NCI-H748 (cell line): Measurements from ENCODE around the gene ANKHD1.

Experiments used
- DNase-seq: peaks from one replicate; lab custom pipeline; 2025; ENCODE audit not compliant: unreplicated experiment; lab: John Stamatoyannopoulos, UW

The ANKHD1 gene

DNA sequence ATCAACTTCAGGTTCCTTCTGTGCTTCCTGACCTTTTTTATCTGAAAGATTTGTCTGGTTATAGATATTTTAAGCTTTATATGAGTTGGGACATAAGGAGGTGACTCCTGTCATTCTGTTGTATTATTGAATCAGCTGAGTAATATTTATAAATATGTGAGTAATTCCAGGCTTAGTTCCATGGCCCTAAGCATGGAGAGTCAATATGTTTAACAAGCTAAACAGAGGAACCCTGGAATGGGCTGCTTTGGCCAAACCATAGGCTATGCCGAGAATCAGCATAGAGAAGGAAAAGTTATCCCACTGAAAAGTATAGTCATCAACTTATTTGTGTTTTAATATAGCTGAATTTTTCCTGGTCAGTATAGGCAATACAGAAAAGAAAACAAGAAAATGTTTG, 138.6 kb downstream of the ANKHD1 start:
- DNase-seq = no peak

DNA sequence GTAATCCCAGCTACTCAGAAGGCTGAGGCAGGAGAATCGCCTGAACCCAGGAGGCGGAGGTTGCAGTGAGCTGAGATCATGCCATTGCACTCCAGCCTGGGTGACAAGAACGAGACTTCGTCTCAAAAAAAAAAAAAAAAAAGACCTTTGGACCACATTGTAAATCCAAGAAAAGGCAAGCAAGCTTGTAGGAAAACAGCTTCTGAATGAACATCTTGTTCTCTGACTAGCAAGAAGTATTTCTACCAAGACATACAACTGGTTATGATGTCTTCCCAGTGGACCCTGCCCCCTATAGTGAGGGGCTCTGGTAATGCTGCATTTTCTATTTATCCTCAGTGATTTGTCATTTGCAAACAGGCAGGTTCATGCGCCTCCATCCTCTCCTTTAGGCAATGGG, 141.3 kb downstream of the ANKHD1 start:
- no peak for DNase-seq

DNA sequence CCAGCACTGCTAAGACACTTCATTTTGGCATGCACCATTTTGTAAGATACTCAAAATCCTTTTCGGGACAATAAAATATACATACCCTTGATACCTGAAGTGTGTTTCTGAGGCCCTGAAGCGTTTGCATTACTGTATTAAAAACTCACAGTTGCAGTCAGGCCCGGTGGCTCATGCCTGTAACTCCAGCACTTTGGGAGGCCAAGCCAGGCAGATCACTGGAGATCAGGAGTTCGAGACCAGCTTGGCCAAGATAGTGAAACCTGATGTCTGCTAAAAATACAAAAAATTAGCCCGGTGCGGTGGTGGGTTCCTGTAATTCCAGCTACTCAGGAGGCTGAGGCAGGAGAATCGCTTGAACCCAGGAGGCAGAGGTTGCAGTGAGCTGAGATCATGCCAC, 143.4 kb downstream of the ANKHD1 start:
- no peak for DNase-seq

DNA sequence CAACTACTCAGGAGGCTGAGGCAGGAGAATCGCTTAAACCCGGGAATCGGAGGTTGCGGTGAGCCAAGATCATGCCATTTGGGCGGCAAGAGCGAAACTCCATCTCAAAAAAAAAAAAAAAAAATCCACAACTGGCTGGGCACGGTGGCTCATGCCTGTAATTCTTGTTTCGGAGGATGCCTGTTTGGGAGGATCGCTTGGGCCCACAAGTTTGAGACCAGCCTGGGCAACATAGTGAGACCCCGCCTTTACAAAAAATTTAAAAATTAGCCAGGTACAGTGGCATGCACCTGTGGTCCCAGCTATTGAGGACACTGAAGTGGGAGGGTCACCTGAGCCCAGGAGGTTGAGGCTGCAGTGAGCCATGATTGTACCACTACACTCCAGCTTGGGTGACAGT, 144.0 kb downstream of the ANKHD1 start:
- DNase-seq = no peak

DNA sequence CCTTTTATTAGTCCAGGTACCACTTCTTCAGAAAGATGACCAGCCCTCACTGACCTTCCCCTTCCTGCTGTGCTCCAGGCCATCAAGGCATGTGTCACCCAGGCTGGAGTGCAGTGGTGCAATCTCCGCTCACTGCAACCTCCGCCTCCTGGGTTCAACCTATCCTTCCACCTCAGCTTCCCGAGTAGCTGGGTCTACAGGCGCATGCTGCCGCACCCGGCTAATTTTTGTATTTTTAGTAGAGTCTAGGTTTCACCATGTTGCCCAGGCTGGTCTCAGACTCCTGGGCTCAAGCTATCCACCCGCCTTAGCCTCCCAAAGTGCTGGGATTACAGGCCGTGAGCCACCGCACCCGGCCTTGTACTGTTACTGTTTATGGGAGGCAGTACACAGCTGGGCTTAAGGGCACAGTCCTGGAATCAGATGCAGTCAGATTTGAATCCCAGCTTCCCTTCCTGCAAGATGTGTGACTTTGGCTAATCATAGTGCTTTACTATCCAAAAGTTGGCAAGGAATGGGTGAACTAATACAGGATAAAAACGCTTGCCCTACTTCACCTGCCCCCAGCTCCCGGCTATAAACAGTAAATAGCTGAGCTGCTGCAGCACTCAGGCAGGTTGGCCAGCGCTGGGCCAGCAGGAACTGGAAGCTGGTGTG, 145.3 kb downstream of the ANKHD1 start:
- DNase-seq = no peak

DNA sequence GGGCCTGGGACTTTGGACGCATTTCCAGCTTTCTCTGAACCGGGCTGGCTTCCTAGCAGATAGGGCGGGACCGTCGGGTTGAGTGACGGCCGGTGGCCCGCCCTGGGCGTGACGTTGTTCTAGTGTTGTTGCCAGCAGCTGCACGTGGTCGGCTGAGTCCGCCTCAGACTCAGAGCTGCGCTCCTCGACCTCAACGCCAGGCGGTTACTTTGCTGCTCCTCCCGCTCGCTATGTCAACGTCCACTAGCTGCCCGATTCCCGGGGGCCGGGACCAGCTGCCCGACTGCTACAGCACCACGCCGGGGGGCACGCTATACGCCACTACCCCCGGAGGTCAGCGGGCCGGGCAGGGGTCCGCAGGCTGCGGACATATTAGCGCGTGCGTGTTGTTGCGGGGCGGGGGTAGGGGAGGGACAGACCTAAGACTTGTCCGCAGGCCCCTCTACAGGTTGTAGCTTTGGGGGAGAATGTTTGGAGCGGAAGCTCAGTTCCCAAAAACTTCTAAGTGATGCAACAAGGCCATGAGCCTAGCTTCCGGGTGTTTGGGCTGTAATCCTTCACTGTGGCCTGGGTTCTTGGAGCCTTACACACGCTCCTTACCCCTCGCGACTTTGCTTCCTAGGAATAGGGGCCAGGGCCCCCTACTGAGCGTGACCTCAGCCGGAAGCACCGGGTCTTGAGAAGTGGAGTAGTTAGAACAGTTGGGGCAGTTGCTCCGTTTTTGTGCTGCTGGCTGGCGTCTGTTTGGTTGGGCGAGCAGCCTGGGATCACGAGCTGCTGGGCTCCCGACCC, 146.1 kb downstream of the ANKHD1 start, which contains the start of gene EIF4EBP3:
Gene EIF4EBP3 (plus strand): TSS at position 155 of the 792 bp plus-strand sequence. CDS start 76 bp downstream, at position 231.
- DNase-seq = peak; percentile 91

DNA sequence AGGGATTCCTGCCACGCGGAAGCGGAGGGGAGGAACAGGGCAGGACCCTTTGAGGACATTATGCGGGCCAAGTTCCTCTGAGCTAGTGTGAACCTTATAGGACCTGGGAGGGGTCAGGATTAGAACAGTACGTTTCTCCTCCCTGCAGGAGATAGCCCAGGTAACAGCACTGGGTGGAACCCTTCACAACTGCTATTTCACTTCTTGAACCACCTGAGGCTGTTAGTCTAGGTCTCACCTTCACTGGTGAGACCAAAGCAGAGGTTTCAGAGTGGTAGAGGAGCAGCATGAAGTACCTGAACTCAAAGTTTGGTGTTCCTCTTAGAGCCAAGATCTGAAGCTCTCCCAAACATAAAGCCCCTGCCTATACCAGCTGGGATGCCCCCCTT, 146.7 kb downstream of the ANKHD1 start:
- DNase-seq = no peak

DNA sequence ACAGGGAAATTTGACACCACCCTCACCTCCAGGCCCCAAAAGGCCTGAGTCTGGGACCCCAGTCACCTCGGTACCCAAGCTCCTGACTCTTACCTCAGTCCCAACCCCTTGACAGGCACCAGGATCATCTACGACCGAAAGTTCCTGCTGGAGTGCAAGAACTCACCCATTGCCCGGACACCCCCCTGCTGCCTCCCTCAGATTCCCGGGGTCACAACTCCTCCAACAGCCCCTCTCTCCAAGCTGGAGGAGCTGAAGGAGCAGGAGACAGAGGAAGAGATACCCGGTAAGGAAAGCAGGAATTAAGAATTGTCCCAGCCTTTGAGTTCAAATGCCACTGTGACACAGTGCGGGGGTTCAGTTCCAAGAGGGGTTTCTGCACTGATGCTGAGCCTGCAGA, 147.2 kb downstream of the ANKHD1 start:
- DNase-seq = no peak

DNA sequence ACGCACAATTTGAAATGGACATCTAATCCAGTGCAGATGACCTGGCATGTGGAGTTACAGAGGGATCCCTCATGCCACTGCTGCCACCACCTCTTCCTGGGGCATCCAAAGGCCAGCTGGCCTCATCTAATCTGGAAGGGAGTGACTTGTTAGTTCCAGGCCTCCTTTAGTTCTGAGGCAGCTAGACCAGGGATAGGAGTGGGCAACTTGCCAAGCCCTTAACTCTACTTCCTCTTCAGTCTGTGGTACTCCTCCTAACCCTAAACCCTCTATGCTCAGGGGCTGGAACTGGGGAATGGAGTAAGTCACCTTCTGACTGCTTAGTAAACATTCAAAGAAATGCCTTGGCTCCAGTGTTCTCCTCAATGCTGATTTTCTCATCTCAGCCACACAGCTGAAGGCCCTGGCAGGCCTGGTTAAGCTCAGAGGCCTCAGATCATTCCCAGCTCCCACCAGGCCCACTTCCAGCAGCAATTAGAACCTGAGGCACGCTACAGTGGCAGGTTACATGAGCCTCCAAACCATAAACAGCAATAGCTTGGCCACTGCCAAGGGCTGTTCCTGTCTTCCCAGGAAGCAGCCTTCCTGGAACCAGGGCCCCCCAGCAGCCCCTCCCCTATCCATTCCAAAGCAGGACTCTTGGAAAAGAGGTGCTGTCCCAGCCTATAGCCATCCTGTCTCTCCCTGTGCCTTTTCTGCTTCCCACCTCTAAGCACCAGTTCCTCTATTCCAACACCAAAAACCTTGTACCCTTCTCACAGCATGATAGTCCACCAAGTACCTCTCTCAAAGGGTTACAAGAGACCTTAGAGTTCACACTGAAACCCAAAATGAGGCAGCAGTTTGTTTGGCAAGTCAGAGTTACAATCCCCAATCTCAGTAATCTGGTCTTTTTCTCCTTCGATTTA, 147.9 kb downstream of the ANKHD1 start:
- DNase-seq = no peak

DNA sequence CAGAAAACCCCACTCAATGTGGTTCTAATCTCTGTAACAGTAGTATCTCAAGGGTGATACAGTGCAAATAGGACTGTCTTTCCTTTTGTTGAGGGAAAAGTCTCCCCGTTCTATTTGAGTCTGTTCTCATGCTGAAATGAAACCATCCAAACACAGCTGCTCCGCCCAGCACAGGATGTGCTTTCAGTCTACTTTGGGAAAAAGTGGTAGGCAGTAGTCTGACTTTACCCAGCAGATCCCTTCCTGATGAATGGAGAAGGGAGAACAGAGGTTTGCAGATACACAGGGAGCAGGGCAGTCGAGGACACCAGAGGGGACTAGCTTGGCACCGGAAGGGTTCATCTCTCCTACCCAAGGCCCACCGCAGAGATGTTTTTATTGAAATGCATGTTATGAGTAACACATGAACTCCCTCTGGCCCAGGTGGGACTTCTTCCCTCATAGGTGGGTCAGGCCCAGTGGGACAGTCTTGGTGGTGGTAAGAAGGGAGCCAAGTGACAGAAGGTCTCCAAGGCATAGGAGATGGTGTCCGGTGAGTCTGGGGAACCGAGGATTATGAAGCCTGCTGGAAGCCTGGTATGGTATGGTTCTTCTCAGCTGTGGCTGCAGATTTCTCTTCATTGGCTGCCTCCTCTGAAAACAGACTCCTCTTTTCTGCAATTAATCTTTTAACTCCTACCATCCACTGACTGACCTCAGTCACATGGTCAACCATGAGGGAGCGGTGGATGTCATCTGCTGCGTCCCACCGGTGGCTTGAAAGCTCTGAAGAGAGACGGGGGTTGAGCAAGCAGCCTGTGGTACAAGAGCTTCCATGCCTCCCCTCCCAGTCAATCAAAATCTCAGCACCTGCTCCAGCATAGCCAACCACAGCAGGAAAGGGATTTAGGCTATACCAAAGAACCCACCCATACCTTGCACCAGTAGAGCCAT, 148.8 kb downstream of the ANKHD1 start:
- no peak for DNase-seq

DNA sequence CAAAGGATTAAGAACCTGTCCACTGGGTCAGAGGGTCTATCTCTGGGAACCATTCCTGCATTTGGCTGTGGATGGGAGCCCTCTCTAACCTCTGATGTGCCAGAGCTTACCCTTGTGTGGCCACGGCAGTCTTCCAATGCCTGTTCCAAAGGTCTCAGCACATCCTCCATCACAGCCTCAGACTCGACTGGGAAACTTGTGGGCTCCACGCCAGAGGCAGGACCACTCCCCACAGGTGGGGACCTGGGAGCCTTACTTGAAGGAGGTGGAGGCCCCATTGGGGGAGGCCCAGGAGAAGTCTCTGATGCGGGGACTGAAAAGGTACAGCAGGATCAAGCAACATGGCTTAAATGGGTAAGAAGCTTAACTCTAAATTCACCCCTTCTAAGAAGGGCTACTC, 150.2 kb downstream of the ANKHD1 start:
- DNase-seq = no peak

DNA sequence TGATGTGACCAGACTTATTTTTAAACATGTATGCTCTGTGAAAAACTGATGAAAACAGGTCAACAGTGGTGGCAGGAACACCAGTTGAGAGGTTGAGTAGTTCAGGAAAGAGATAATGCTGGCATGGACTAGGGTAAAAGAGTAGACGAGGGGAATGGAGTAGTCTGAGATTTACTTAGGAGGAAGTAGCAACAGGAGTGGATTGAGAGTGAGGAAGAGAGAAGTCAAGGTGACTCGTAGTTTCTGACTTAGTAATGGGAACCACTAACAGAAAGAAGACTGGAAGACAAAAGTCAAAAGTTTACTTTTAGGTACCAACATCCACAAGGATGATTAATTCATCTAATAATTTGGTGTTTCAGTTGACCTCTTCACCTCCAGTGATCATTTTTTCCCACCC, 152.0 kb downstream of the ANKHD1 start:
- DNase-seq = no peak

DNA sequence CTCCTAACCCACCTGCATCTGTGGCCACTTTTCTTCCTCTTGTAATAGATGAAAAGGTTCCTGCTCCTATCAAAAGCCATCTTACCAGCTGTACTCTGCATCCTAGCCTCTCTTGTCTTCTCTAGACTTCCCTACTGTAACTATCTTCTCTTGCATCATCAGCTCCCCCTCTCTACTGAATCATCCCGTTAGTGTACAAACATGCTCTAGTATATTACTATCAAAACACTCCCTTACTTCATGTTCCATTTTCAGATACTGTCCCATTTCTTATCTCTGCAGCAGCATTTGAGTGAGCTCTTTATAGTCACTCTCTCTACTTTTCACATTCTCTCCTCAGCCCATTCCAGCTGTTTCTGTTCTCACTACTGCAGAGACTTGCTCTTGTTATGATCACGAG, 152.8 kb downstream of the ANKHD1 start:
- no peak for DNase-seq

DNA sequence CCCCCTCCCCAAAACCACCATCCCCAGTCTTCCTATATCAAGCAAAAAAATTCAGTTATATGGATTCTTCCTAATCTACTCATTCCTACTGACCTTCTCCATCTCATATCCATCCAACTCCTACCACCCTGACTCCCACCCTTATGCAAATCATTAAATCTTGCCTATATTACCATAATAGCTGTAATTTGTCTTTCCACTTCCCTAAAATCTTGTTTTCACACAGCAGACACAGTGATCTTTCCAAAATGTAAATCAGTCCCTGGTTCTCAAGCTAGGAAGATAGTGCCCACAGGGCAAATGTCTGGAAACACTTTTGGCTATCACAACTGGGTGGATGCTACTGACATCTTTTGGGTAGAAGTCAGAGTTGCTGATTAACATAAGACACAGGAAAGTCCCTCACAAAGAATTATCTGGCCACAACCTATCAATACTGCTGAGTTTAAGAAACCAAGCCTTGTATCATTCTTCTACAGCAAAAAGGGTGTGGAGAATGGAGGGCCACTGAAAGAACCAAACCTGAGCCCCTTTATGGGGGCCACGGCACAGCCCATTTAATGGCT, 154.2 kb downstream of the ANKHD1 start:
- no peak for DNase-seq

DNA sequence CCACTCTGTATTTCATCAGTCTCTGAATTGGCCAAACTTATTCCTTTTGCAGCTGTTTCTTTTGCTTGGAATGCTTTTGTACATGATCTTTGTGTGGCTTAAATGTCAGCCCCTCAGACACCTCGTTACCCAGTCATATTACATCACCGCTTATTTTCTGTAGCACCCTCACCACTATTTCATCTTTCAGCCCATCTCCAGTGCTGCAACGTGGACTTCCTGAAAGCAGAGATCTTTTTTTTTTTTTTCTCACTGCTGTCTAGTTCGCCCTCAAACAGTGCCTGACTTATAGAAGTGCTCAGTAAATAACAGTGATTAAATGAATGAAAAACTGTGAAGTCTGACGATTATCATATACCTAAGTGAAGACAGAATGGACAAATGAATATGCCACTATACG, 154.8 kb downstream of the ANKHD1 start:
- no peak for DNase-seq

DNA sequence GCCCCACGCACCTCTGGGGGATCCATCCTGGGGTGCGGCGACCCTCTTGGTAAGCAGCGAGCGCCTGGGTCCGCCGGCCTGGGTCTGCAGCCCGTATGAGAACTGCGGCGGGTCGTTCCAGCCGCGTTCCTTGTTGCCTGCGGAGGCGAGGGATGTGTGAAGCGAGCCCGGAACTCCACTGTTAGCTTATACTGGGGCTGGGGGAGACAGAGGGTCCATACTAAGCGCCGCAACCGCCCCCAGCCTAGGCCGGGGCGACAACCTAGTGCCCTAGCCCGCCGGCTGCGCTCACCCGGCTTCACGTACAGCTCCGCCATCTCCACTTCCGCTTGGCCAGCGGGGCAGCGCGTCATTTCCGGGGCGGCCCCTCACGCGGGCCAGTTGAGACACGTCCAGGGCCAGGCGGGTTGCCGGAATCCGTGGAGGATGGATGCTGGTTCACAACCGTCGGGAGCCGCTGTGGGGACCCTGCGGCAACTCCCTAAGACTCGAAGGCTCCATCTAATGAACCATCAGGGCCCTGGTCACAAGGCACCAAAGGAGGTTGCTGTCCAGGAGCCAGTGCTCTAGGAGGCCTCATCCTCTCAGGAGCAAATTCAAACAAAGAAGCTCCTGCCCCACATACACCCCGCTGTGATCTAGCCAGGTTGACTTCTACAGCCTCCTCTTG, 155.6 kb downstream of the ANKHD1 start, which contains the start of gene SRA1:
Gene SRA1 (minus strand): TSS at position 338 of the 670 bp plus-strand sequence. CDS start 21 bp downstream, at position 317.
- DNase-seq = peak; percentile 96

DNA sequence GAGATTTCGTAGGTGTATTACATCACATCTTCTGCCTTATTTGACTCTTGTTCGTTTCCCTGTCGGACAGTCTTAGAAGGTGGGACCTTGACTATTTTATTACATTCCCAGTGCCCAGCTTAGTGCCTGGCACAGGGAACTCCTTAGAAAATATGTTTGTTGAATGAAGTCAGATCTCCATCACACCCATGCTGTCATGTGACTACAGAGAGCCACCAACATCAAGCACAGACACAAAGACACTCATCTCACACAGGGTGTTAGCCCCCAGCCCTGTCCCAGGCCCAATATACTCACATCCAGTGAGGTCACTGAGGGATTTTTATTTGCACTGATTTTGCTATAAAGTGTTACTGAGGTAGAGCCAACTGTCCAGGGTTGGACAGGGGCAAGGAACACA, 156.3 kb downstream of the ANKHD1 start:
- DNase-seq = no peak

DNA sequence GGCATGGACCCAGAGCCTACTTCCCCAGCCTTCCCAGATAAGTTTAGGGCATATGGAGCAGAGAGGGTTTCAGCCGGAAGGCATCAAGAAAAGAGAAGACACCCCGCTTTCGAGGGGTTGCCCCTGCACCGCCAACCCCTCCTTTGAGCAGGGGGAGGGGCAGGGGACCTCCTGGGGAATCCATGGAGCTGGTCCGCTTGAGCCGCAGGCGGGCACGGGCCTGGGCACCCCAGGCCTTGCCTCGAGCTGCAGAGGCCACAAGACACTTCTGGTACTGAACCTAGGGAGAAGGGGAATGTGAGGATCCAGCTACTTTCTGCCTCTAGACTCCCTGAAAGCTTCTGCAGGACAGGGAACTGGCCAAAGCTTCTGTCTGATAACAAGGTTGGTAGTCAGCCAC, 156.9 kb downstream of the ANKHD1 start:
- DNase-seq = no peak

DNA sequence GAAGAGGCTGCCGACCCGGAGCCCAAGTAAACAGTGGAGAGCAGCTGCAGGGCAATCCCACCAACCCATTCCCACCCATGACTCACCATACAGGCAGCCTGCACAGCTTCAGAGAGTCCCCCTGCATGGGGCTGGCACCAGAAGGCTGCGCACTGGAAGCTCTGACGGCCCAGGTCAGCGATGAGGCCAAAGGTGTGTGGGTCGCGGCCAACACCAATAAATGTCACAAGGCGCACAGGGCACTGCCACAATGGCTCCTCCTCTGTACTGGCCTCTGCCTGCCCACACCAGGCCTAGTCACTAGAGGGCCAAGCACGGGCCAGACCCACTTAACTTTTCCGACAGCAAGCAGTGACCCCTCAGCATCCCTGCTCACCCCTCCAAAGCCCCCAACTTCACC, 158.6 kb downstream of the ANKHD1 start:
- no peak for DNase-seq
